GM18951 (cell line): ENCODE measurements around the gene OR2V1.
"Not testable (repeated sequence)": the region's sequence is repeated elsewhere in the genome, so short reads cannot be mapped to it uniquely, and the experiment has no call there.

Experiments used
- POLR2A ChIP-seq: IDR thresholded peaks from 4 replicates; pipeline ENCODE4 v1.6.1; 2011; ENCODE audit warnings: mild to moderate bottlenecking; ENCODE audit not compliant: insufficient read length, insufficient read depth; ENCODE audit errors: extremely low read depth
- in situ Hi-C: fragments of 300-500 bp; cut with MboI; formaldehyde crosslinking; loops from one replicate; pipeline ENCODE4 v1.12.0; 2022; ENCODE audit warnings: low sequenced_read_pairs, mixed read lengths, inconsistent platforms; ENCODE audit not compliant: unreplicated experiment

The OR2V1 gene

DNA sequence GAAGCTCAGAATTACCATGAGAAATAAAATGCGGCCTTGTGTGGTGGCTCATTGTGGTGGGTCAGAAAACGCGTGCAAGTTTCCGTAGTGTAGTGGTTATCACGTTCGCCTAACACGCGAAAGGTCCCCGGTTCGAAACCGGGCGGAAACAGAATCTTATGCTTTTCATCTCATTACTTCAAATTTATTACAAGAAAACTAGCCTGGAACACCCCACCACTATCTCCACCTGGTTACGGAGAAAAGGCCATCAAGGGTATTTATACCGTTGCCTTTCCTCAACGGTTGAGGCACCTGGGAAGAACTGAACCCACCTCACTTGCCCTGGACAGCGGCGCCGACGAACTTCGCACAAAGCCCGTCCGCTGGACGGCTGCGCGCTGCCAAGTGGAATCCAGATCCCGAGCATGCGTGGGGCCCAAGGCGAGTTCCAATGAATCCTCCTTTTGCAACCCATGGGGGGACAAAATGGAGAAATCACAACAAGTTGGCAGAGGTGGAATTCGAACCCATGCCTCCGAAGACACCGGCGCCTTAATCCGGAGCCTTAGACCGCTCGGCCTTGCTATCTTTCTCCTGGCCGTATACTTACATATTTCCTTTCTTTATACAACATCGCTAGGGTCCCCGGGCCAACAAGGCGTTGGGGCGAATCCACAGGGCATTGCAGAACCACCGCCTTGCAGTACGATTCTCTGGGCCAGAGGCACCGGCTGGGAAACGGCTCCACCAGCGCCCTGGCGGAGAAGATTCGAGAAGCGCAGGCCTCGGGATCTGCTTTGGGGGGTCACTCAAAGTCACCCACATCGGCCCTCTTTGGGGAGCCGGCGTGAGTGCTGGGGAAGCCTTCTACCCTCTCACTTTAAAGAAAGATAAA is 33.3 kb upstream of the OR2V1 start:
- in situ Hi-C loops, result no loop called here
- no peak for TF ChIP-seq POLR2A

GRCh38 chr5:181163487-181164075 is 32.6 kb upstream of the OR2V1 start:
- in situ Hi-C loops, result no loop called here
- TF ChIP-seq POLR2A, result no peak

DNA sequence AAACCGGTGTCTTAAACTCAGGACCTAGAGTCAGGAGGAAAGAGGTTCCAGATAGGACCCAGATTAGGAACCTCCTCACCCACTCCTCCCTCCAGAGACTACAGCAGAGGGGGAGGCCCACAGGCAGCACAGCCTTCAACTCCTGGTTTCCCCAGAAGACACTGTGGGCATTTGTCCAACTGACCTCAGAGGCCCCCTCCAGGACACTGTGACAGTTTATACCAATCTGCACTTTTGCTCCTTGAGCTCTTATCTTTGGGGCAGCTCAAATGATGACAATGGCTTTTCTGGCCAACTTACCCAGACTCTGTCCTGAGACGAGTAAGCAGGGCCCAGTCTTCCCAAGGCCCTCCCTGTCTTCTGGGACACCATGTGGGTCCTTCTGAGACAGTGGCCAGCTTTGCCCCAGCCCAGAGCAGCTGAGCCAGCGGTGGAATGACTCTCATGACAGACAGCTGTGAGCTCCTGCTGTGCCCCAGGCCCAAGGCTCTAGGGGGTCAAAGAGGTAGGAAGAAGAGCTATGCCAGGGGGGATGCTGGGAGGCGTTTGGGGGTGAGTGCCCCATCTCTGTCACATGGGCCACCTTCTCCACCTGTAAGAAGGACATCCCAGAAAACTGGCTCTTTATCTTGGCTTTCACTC is 30.7 kb upstream of the OR2V1 start:
- no peak for TF ChIP-seq POLR2A
- in situ Hi-C loops, result no loop called here

GRCh38 chr5:181160755-181161533 is 30.0 kb upstream of the OR2V1 start:
- in situ Hi-C loops, result not testable (repeated sequence)

DNA sequence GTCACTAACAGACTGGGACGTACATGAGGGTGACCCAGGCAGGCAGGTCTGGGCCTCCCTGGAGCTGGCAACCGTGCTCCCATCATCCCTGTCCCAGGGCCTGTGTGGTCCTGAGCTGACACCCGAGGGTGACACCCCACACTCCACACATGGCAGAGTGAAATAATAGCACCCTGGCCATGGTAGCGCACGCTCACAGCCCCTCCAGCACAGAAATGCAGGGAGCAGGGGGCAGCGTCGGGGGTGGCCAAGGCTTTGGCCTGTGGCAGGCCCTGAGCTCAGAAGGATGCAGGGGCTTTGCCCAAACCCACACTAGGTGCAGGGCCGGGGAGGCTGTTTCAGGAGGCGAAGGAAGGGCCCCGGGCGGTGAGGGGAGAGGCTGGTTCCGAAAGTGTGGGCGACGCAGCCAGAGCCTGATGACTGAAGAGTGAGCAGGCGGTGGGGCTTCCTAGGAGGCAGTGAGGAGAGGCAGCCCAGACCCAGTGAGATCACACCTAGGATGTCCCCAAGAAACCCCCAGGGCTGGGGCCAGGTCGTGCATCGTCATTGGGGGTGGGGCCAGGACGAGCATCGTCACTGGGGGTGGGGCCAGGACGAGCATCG is 29.3 kb upstream of the OR2V1 start:
- in situ Hi-C loops, result no loop called here
- no peak for TF ChIP-seq POLR2A

DNA sequence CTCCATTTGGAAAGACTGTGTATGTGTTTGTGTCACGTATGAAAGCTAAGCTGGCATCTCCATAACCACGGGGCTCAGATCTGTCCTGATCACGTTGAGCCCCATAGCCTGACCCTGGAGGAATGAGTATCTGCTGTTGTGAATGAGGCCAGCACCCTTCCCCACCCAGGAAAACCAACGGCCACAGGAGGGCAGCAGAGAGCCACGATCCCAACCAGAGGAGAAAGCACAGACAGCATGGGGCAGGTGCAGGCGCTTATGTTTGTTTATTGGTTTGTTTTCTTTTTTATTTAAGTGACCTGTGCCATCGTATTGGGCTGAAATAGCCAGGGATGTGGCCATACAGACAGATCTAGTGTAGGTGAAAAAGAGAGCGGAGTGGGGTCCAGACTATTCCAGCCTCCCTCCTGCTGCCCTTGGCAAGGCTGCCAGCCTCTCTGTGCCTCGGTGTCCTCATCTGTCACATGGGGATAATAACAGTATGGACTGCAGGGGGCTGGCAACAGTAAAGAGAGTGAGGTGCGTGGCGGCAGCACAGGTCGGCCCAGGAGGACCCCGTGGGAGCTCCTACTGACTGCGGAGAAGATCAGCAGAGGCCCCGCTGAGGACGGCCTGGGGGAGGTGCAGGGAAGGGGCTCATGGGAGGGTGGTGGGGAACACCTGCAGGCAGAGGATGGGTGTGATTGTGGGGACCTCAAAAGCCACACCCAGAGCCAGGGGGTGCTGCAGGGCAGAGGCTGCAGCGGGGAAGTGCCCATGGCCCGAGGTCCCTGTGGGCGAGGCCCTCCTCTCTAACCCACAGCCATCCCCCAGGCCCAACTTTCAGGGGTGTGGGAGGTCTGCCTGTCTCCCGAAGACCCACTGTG is 28.6 kb upstream of the OR2V1 start:
- TF ChIP-seq POLR2A, result no peak
- in situ Hi-C loops, result no loop called here

- TF ChIP-seq POLR2A, result no peak
- in situ Hi-C loops, result no loop called here
Measured at GRCh38 chr5:181158869-181159268, 27.9 kb upstream of the OR2V1 start.

- no peak for TF ChIP-seq POLR2A
- in situ Hi-C loops, result no loop called here
Measured at GRCh38 chr5:181156758-181157157, 25.8 kb upstream of the OR2V1 start.

DNA sequence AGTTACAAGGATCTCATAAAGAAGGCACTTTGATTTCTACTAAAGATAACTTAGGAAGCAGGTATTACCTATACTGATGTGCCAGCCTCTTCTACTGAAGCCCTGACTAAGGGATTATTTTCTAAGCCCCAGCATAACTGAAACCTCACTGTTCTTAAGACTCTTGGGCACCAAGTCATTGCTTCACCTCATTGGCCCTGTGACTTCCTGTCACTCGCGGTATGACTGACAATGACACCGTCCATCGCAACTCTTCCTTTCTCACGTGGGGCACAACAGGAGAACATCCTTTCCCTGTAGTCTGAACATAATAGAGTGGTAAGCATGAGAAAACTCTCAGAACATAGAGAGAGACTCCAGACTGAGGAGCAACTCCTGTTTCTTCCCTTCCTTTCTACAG is 22.8 kb upstream of the OR2V1 start:
- TF ChIP-seq POLR2A, result no peak
- in situ Hi-C loops, result no loop called here

GRCh38 chr5:181152406-181152805 is 21.4 kb upstream of the OR2V1 start:
- TF ChIP-seq POLR2A, result no peak
- in situ Hi-C loops, result no loop called here

DNA sequence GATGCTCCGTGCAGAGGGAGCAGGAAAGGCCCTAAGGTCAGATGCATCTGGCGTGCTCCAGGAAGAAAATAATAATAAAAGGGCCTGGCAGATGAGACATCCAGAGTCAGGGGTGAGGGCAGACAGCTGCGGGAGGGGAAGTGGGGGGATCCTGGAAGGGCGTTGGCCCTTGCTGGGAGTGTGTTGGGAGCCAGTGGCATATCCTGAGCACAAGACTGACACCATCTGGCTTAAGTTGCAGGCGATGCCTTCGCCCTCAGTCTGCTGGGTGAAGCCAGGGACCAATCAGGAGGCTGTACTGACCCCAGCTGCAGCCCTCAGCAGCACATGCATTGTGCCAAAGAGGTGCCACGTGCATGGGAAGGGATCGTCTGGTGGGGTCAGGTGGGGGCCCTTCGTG is 20.2 kb upstream of the OR2V1 start:
- in situ Hi-C loops, result no loop called here
- no peak for TF ChIP-seq POLR2A
